Ishikawa (cell line): ENCODE measurements around the gene PEPD.

Experiments used
- CEBPB ChIP-seq: IDR thresholded peaks from 2 replicates; pipeline ENCODE4 v1.6.1; 2012
- CREB1 ChIP-seq: IDR thresholded peaks from 2 replicates; pipeline ENCODE4 v1.6.1; 2012; ENCODE audit warnings: low read depth
- EGR1 ChIP-seq: IDR thresholded peaks from 2 replicates; pipeline ENCODE4 v1.6.1; 2012
- EP300 ChIP-seq: IDR thresholded peaks from 2 replicates; pipeline ENCODE4 v1.6.1; 2012; ENCODE audit warnings: borderline replicate concordance
- FOXM1 ChIP-seq: IDR thresholded peaks from 2 replicates; pipeline ENCODE4 v1.6.1; 2012; ENCODE audit warnings: low read depth, borderline replicate concordance
- NFIC ChIP-seq: IDR thresholded peaks from 2 replicates; pipeline ENCODE4 v1.6.1; 2012
- RAD21 ChIP-seq: IDR thresholded peaks from 2 replicates; pipeline ENCODE4 v1.6.1; 2012; ENCODE audit warnings: low read depth
- TAF1 ChIP-seq: IDR thresholded peaks from 2 replicates; pipeline ENCODE4 v1.6.1; 2012; ENCODE audit warnings: low read depth, mild to moderate bottlenecking
- ZBTB7A ChIP-seq: IDR thresholded peaks from 2 replicates; pipeline ENCODE4 v1.6.1; 2012; ENCODE audit warnings: low read depth
- TF ChIP-seq, protein P1 (sequence below): IDR thresholded peaks from 2 replicates; pipeline ENCODE4 v1.6.1; 2012; ENCODE audit warnings: low read depth, mild to moderate bottlenecking
- TF ChIP-seq, protein P2 (sequence below): IDR thresholded peaks from 2 replicates; pipeline ENCODE4 v1.6.1; 2012
- TF ChIP-seq, protein P3 (sequence below): IDR thresholded peaks from 2 replicates; pipeline ENCODE4 v1.6.1; 2012

DNA sequence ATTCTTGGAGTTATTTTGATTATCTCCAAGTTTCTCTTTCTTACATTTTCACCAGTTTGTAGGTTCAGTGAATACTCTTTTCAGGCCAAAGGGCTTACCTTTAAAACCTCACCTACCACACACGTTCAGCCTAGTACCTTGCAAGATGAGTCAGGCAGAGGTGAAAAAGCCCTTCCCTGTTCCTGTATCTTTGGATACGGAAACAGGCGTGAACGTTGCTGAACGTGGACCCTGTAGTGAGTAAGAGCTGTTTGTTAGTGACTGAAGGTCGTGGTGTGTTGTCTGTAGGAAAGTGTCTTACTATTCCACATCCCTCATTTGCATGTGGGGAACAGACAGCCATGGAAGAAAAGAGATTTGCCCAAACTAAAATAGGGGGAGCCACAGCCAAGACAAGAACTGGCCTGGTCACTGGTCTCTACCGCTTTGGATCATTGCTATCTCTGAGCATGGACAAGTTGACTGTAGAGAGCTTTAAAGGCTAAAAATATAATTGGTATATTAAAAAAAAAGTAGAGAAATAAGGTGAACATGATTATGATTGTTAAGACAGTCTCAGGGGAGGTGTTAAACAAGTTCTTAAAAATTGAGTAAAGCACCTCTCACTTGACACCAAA, 144.5 kb downstream of the PEPD start:
- TF ChIP-seq, protein P1, sequence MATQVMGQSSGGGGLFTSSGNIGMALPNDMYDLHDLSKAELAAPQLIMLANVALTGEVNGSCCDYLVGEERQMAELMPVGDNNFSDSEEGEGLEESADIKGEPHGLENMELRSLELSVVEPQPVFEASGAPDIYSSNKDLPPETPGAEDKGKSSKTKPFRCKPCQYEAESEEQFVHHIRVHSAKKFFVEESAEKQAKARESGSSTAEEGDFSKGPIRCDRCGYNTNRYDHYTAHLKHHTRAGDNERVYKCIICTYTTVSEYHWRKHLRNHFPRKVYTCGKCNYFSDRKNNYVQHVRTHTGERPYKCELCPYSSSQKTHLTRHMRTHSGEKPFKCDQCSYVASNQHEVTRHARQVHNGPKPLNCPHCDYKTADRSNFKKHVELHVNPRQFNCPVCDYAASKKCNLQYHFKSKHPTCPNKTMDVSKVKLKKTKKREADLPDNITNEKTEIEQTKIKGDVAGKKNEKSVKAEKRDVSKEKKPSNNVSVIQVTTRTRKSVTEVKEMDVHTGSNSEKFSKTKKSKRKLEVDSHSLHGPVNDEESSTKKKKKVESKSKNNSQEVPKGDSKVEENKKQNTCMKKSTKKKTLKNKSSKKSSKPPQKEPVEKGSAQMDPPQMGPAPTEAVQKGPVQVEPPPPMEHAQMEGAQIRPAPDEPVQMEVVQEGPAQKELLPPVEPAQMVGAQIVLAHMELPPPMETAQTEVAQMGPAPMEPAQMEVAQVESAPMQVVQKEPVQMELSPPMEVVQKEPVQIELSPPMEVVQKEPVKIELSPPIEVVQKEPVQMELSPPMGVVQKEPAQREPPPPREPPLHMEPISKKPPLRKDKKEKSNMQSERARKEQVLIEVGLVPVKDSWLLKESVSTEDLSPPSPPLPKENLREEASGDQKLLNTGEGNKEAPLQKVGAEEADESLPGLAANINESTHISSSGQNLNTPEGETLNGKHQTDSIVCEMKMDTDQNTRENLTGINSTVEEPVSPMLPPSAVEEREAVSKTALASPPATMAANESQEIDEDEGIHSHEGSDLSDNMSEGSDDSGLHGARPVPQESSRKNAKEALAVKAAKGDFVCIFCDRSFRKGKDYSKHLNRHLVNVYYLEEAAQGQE = no peak
- no peak for TF ChIP-seq EP300
- TF ChIP-seq EGR1 = no peak
- TF ChIP-seq NFIC = no peak
- TF ChIP-seq, protein P2, sequence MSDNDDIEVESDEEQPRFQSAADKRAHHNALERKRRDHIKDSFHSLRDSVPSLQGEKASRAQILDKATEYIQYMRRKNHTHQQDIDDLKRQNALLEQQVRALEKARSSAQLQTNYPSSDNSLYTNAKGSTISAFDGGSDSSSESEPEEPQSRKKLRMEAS = no peak
- no peak for TF ChIP-seq FOXM1
- no peak for TF ChIP-seq CREB1
- TF ChIP-seq ZBTB7A = no peak
- TF ChIP-seq, protein P3, sequence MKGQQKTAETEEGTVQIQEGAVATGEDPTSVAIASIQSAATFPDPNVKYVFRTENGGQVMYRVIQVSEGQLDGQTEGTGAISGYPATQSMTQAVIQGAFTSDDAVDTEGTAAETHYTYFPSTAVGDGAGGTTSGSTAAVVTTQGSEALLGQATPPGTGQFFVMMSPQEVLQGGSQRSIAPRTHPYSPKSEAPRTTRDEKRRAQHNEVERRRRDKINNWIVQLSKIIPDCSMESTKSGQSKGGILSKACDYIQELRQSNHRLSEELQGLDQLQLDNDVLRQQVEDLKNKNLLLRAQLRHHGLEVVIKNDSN = no peak
- no peak for TF ChIP-seq TAF1
- no peak for TF ChIP-seq RAD21
- no peak for TF ChIP-seq CEBPB
